ENCODE data around the gene ADAMTSL1. TPM values are rescaled to one million over a fixed set of nuclear protein-coding genes. Genes with fewer than 3 reads are reported as not detected.
A peak's percentile ranks its signal among the peaks of the same experiment; 100 is the strongest.

The ADAMTSL1 gene
- total RNA-seq, 8 experiments from 2014 or later, result 5.3 to 87.8 (median 11.5) TPM

DNA sequence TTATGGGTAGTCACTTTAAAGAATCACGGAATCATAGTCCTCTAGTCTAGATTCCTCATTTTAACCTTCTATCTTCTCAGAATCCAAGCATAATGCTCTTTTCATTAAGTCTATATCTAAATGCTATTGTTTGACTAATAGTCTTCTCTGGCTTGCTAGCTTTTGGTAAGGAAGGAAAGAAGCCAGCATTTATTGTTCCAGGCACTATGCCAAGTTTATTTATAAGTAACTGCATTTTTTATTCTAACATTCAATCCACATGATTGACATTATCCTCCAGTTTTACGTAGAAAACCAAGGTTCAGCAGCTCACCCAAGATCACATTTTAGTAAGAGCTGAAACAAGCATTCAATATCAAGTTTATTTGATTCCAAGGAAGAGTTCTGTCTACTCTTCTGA is 304.9 kb downstream of the ADAMTSL1 start:
- peaks cover 4 to 9% of the 10 kb centered on the region in 2 donors for H3K4me1 ChIP-seq (replicated peaks in 1 of 2)
- in situ Hi-C loops (cut with MboI; ENCODE audit: low pct_unique_long_range_greater_than_20kb in 2 of 9, low sequenced_read_pairs in 9 of 9, unreplicated experiment in 9 of 9), result no loop called here
- ATAC-seq (replicated peaks in 6 of 8), result no peak
- H3K4me3 ChIP-seq, result no peak overlapping the region
- WGBS, 10 experiments, result 64 to 100% (median 94%) methylated on average over 1 to 2 of the region's 2 CpGs; no CpG with 5 or more reads in 2 of the 10 experiments
- no peak overlapping the region for H3K27ac ChIP-seq

DNA sequence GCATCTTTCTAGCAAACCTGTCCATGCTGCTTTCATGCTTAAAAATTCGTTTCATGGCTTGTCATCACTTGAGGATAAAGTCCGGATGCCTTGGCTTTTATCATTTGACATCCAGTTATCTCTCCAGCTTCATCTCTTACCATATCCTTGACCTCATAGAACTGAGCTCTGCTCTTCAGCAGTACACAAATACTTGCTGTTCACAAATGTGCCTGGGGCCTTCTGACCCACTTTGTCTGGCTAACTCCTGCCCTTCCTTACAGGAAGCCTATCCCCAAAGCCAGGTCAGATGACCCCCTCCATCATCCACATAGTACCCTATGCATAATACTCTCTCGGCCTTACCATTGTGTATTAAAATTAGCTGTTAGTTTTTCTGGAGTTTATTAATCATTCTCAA is 310.0 kb downstream of the ADAMTSL1 start:
- no peaks in the 10 kb centered on the region for H3K4me1 ChIP-seq (replicated peaks in 1 of 2)
- no peak for ATAC-seq (replicated peaks in 6 of 8)
- in situ Hi-C loops (cut with MboI; ENCODE audit: low pct_unique_long_range_greater_than_20kb in 2 of 9, low sequenced_read_pairs in 9 of 9, unreplicated experiment in 9 of 9), result no loop called here
- H3K27ac ChIP-seq, result no peak overlapping the region
- 41 to 100% (median 83%) methylated on average over 1 to 3 of the region's 3 CpGs; no CpG with 5 or more reads in 2 of the 10 experiments for WGBS, 10 experiments
- no peak overlapping the region for H3K4me3 ChIP-seq

DNA sequence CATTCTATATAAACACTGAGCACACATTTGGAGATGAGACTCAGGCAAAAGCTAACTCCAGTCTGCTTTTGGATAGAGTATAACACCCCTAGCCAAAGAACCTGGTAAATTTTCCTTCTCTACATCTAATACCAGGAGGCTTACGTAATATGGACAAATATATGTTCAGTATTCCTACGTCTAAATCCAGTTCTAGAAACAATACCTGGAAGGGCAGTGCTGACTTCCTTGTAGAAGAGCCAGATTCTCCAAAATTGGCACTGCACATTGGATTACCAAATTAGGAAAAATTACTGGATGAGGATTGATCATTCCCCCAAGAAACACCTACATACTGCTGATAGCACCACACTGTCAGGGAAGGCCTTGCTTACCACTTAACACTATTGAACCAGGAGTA is 311.7 kb downstream of the ADAMTSL1 start:
- in situ Hi-C loops (cut with MboI; ENCODE audit: low pct_unique_long_range_greater_than_20kb in 2 of 9, low sequenced_read_pairs in 9 of 9, unreplicated experiment in 9 of 9), result no loop called here
- H3K4me1 ChIP-seq (replicated peaks in 1 of 2), result no peaks in the 10 kb centered on the region
- no peak overlapping the region for H3K4me3 ChIP-seq
- no peak overlapping the region for H3K27ac ChIP-seq
- no peak for ATAC-seq (replicated peaks in 6 of 8)
- 83 to 100% (median 100%) methylated on average over 1 to 2 of the region's 2 CpGs; no CpG with 5 or more reads in 2 of the 10 experiments for WGBS, 10 experiments

DNA sequence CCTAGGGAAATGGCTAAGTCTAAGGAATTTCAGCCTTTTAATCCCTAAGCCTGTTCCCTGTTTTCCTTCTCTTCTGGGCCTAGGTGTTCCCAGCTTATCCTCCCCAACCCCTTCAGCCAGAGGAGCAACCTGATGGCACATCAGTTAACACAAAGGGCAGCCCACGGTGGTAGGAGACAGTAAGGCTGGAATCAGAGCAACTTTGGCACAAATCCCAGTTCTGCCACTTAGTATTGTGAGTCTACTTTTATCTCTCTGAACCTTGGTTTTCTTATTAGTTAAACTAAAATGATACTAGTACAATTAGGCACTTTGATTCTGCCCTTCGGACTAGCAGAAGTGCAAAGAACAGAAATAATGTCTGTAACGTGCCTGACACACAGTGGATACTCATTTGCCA is 312.2 kb downstream of the ADAMTSL1 start:
- no peak overlapping the region for H3K4me3 ChIP-seq
- H3K4me1 ChIP-seq (replicated peaks in 1 of 2), result no peaks in the 10 kb centered on the region
- ATAC-seq (replicated peaks in 6 of 8), result no peak
- in situ Hi-C loops (cut with MboI; ENCODE audit: low pct_unique_long_range_greater_than_20kb in 2 of 9, low sequenced_read_pairs in 9 of 9, unreplicated experiment in 9 of 9), result no loop called here
- WGBS, 10 experiments, result 25 to 100% (median 70%) methylated on average over 1 to 3 of the region's 3 CpGs; no CpG with 5 or more reads in 2 of the 10 experiments
- H3K27ac ChIP-seq, result no peak overlapping the region

DNA sequence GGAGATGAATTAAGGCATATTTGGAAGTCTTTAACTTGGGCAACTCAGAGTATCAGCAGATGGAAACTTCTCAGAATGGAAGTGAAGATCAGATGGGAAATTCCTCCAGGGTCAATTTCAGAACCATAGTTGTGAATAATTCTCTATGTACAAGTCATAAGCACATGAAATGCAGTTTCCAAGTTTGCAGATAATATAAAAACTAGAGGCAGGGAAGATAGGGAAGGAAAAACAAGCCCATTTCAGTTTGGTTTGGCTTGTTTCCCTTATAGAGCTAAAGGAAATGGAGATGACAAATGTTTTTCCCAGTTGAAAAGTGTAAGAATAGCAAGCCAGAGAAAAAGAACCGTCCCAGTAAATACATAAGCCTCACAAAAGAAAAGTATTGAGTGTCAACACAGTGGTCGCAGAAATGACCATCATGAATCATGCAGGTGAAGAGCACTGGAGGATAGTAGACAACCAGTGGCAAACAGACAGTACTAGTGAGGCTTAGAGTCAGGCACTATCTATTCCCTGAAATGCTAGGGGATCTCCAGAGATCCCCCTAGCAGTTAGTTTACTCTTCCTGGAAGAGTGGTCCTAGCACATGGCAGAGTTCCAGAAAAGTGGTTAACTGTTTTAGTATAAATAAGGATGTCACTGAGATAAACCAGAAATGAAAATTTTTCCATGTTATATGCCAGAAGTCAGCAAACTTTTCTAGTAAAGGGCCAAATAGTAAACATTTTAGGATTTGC is 313.1 kb downstream of the ADAMTSL1 start:
- in situ Hi-C loops (cut with MboI; ENCODE audit: low pct_unique_long_range_greater_than_20kb in 2 of 9, low sequenced_read_pairs in 9 of 9, unreplicated experiment in 9 of 9), result no loop called here
- no peaks in the 10 kb centered on the region for H3K4me1 ChIP-seq (replicated peaks in 1 of 2)
- H3K27ac ChIP-seq, result no peak overlapping the region
- WGBS, 10 experiments, result 0 to 87% (median 55%) methylated on average over 1 to 2 of the region's 2 CpGs; no CpG with 5 or more reads in 1 of the 10 experiments
- peak in 4 of 8 experiments; percentile 61 to 85 (median 69) for ATAC-seq (replicated peaks in 6 of 8)
- H3K4me3 ChIP-seq, result no peak overlapping the region

GRCh38 chr9:18788256-18788655 is 314.3 kb downstream of the ADAMTSL1 start:
- Histone ChIP-seq H3K4me3 (no peak overlapping the region), H3K27ac (no peak overlapping the region), H3K4me1 (replicated peaks in 1 of 2) (no peaks in the 10 kb centered on the region)
- WGBS, 10 experiments, result 55 to 95% (median 83%) methylated on average over 2 to 10 of the region's 10 CpGs
- in situ Hi-C loops (cut with MboI; ENCODE audit: low pct_unique_long_range_greater_than_20kb in 2 of 9, low sequenced_read_pairs in 9 of 9, unreplicated experiment in 9 of 9), result no loop called here
- ATAC-seq (replicated peaks in 6 of 8), result no peak

DNA sequence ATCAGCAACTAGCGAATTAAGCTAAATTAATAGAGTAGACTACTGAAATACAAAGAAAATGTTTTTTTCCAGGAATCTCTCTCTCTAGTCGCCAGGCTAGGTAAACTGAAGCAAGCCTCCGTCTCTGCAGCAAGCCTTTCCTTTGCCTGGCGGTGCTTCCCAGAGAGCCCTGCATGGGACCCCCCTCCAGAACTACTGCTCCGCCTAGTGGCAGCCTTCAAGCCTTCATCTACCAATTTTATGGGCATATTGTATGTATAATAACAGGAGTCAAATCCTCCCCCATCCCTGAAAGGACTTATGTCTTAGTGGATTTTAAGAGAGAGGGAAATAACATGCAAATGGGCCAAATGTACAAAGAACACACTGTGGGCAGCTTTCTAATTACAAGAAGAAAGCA is 317.1 kb downstream of the ADAMTSL1 start:
- in situ Hi-C loops (cut with MboI; ENCODE audit: low pct_unique_long_range_greater_than_20kb in 2 of 9, low sequenced_read_pairs in 9 of 9, unreplicated experiment in 9 of 9), result no loop called here
- WGBS, 10 experiments, result 27 to 100% (median 83%) methylated on average over 1 to 5 of the region's 5 CpGs; no CpG with 5 or more reads in 2 of the 10 experiments
- ATAC-seq (replicated peaks in 6 of 8), result peak in 1 of 8 experiments; percentile 51
- Histone ChIP-seq H3K4me1 (replicated peaks in 1 of 2) (peaks cover 0 to 3% of the 10 kb centered on the region in 2 donors), H3K27ac (no peak overlapping the region), H3K4me3 (no peak overlapping the region)

DNA sequence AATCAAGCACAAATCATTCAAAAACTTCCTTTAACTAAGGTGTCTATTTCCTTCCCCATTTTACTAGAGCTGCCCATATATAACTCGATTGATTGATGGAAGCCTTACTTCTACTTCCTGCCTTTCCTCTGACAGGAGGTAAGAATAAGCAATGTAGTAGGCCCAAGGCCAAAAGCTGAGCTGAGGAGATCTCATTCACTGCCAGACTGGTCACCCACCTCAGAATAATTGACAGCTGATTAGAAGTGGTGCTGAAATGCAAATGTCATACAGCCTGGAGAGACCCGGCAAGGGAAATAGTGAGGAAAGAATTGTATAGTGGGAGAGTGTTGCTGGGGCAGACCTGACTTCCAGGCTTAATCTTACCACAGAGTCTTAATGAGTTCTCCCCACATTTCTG is 319.2 kb downstream of the ADAMTSL1 start:
- 17 to 100% (median 80%) methylated on average over 1 to 2 of the region's 2 CpGs; no CpG with 5 or more reads in 4 of the 10 experiments for WGBS, 10 experiments
- H3K4me3 ChIP-seq, result no peak overlapping the region
- H3K27ac ChIP-seq, result no peak overlapping the region
- peaks cover 0 to 5% of the 10 kb centered on the region in 2 donors for H3K4me1 ChIP-seq (replicated peaks in 1 of 2)
- no peak for ATAC-seq (replicated peaks in 6 of 8)
- in situ Hi-C loops (cut with MboI; ENCODE audit: low pct_unique_long_range_greater_than_20kb in 2 of 9, low sequenced_read_pairs in 9 of 9, unreplicated experiment in 9 of 9), result no loop called here

- Histone ChIP-seq H3K4me1 (replicated peaks in 1 of 2) (peaks cover 3 to 5% of the 10 kb centered on the region in 2 donors), H3K4me3 (no peak overlapping the region), H3K27ac (no peak overlapping the region)
- 17 to 71% (median 40%) methylated on average over 1 to 4 of the region's 5 CpGs; no CpG with 5 or more reads in 3 of the 10 experiments for WGBS, 10 experiments
- in situ Hi-C loops (cut with MboI; ENCODE audit: low pct_unique_long_range_greater_than_20kb in 2 of 9, low sequenced_read_pairs in 9 of 9, unreplicated experiment in 9 of 9), result no loop called here
- peak in 7 of 8 experiments; percentile 14 to 88 (median 60) for ATAC-seq (replicated peaks in 6 of 8)
These were observed 322.2 kb downstream of the ADAMTSL1 start for GRCh38 chr9:18795947-18796671.

GRCh38 chr9:18796696-18797270 is 322.8 kb downstream of the ADAMTSL1 start:
- no peak overlapping the region for H3K27ac ChIP-seq
- H3K4me1 ChIP-seq (replicated peaks in 1 of 2), result peaks cover 3 to 5% of the 10 kb centered on the region in 2 donors
- in situ Hi-C loops (cut with MboI; ENCODE audit: low pct_unique_long_range_greater_than_20kb in 2 of 9, low sequenced_read_pairs in 9 of 9, unreplicated experiment in 9 of 9), result no loop called here
- WGBS, 10 experiments, result 0 to 94% (median 45%) methylated on average over 1 to 3 of the region's 3 CpGs; no CpG with 5 or more reads in 1 of the 10 experiments
- no peak overlapping the region for H3K4me3 ChIP-seq
- ATAC-seq (replicated peaks in 6 of 8), result peak in 1 of 8 experiments; percentile 2

DNA sequence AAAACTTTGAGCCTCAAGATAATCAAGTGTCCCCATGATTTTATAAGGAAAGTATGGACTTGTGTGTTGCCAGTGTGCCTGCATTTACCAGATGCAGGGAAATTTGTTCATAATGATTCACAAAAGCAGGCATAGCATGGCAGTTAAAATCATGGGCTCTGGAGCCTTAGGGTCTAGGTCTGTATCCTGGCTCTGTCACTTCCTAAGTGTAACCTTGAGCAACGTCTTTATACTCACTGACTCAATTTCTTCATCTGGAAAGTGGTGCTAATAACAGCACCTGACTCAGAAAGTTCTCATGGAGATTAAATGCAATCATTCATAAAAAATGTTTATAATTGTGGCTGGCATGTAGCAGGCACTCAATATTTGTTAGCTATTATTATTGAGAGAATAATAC is 324.2 kb downstream of the ADAMTSL1 start:
- WGBS, 10 experiments, result 0 to 100% (median 45%) methylated on average over 1 of the region's 1 CpG; no CpG with 5 or more reads in 6 of the 10 experiments
- peaks cover 3 to 5% of the 10 kb centered on the region in 2 donors for H3K4me1 ChIP-seq (replicated peaks in 1 of 2)
- in situ Hi-C loops (cut with MboI; ENCODE audit: low pct_unique_long_range_greater_than_20kb in 2 of 9, low sequenced_read_pairs in 9 of 9, unreplicated experiment in 9 of 9), result no loop called here
- no peak for ATAC-seq (replicated peaks in 6 of 8)
- H3K27ac ChIP-seq, result no peak overlapping the region
- H3K4me3 ChIP-seq, result no peak overlapping the region

GRCh38 chr9:18798508-18799290 is 324.7 kb downstream of the ADAMTSL1 start:
- no peak overlapping the region for H3K27ac ChIP-seq
- in situ Hi-C loops (cut with MboI; ENCODE audit: low pct_unique_long_range_greater_than_20kb in 2 of 9, low sequenced_read_pairs in 9 of 9, unreplicated experiment in 9 of 9), result no loop called here
- 60 to 80% (median 70%) methylated on average over 1 to 3 of the region's 5 CpGs; no CpG with 5 or more reads in 3 of the 10 experiments for WGBS, 10 experiments
- peaks cover 3 to 5% of the 10 kb centered on the region in 2 donors for H3K4me1 ChIP-seq (replicated peaks in 1 of 2)
- H3K4me3 ChIP-seq, result no peak overlapping the region
- no peak for ATAC-seq (replicated peaks in 6 of 8)
